Cardiac fibroblast (primary cell): ENCODE results near the gene SAT2.

Experiments used
- DNase-seq, 2 donors: peaks; one replicate each; pipeline versions ENCODE4 v3.0.0 to v3.0.0-alpha.2; 2010; ENCODE audit warnings: low read depth in 2 of 2
- H3K4me3 ChIP-seq, 2 donors: replicated peaks in 1 of 2; 1 replicate in 1 of 2; 2 replicates in 1 of 2; pipeline ENCODE4 v1.5.1; 2011; ENCODE audit warnings: low read depth in 2 of 2, low read length in 2 of 2, mild to moderate bottlenecking in 2 of 2, moderate library complexity in 1 of 2
- TF ChIP-seq, protein P1 (sequence below): IDR thresholded peaks from one replicate; pipeline ENCODE4 v1.5.1; 2011; ENCODE audit warnings: low read depth, mild to moderate bottlenecking, low read length, inconsistent platforms

SAT2 gene

DNA sequence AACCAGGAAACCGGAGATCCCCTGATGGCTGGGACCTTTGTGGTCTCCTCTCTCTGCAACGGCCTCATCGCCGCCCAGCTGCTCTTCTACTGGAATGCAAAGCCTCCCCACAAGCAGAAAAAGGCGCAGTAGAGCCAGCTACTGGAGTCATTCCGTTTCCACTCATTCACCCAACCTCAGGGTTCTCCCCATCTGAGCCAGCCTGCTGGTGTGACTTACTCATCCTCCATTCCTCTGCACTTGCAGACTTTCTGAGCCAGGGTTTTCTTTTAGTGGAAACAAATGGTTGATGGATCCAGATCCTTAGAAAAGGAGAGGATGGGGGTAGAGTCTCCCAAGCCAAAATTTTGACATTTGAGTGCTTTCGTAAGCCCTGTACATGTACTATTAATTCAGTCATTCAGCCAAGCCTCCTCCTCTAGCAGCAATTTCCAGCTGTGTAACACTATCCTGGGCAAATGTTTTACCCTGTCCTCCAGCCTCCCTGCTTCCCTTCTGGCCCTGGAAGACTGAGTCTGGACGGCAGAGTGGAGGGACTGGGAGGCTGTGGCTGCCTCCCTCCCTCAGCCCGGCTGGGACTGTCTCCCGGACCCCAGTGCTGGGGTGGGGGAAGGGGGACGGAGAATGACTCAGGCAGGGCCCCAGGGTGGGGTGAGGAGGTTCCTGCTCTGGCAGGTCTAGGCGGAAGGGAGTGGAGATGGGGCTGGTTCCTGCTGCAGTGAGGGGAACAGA is 40.0 kb downstream of the SAT2 start:
- H3K4me3 ChIP-seq, result peak overlapping the region in 1 of 2 donors; percentile 9

DNA sequence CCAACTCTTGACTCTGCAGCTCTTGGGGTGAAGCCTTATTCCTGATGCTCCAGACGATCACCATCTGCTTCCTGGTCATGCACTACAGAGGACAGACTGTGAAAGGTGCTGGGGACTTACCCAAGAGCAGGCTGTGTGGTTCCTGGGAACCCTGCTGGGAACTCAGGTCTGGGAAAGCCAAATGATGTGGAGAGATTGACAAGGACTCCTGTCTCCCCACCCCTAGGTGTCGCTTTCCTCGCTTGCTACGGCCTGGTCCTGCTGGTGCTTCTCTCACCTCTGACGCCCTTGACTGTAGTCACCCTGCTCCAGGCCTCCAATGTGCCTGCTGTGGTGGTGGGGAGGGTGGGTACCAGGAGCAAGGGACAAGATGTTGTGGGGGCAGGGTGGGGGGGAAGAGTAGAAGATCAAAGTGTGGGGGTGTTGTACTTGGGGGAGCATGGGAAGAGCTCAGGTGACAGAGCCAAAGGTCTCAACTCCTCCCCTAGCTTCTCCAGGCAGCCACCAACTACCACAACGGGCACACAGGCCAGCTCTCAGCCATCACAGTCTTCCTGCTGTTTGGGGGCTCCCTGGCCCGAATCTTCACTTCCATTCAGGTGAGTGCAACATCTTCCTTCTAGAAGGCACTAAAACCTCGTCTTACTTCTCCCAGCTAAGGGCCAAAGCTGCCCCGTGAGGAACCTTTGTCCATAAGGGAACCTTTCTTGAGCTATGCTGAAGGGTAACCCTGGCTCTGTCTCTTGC is 40.8 kb downstream of the SAT2 start:
- TF ChIP-seq, protein P1, sequence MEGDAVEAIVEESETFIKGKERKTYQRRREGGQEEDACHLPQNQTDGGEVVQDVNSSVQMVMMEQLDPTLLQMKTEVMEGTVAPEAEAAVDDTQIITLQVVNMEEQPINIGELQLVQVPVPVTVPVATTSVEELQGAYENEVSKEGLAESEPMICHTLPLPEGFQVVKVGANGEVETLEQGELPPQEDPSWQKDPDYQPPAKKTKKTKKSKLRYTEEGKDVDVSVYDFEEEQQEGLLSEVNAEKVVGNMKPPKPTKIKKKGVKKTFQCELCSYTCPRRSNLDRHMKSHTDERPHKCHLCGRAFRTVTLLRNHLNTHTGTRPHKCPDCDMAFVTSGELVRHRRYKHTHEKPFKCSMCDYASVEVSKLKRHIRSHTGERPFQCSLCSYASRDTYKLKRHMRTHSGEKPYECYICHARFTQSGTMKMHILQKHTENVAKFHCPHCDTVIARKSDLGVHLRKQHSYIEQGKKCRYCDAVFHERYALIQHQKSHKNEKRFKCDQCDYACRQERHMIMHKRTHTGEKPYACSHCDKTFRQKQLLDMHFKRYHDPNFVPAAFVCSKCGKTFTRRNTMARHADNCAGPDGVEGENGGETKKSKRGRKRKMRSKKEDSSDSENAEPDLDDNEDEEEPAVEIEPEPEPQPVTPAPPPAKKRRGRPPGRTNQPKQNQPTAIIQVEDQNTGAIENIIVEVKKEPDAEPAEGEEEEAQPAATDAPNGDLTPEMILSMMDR, result peak; percentile 6
- no peak overlapping the region for H3K4me3 ChIP-seq
- DNase-seq, result no peak

More for the DNA sequence above, 40.0 kb downstream of the SAT2 start:
- DNase-seq, result peak; percentile 60 to 88
- TF ChIP-seq, protein P1, result peak; percentile 9

DNA sequence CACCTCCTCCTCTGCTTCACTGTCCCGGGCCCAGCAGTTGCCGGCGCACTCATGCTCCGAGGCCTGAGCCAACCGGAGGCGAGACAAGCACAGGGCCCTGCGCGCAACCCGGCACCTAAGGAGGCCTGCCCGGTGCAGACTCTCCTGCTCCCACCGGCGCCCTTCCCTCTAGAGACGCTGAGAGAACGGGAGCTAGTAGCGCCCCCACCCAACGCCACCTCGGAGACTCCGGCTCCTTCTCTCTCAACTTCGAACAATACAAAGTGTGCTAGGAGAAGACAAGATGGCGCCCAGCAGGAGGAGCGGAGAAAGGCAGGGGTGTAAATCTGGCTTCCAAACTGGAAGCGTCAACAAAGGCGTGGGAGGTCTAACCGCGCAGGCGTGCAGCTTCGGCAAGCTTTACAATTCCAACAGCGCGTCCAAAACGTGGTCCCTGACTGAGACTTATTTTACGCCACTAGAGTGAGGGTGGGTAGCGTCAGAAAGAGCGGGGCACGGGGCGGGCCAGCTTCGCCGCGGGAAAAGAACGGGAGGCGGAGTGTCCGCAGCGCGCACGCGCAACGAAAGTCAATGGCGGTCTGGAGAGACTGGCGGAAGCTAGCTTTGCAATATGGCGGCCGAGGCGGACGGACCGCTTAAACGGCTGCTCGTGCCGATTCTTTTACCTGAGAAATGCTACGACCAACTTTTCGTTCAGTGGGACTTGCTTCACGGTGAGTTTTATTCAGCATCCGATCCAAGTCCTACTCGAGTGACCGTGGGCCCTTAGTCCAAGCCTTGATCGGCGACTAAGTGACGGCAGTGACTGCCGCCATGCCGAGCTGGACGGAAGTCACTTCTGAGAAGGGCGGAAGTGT is 44.1 kb downstream of the SAT2 start, which contains the start of gene MPDU1:
Gene MPDU1, plus strand, starts transcription at position 600 of the 857 bp plus-strand sequence. Its CDS starts 11 bp downstream, at position 611.
- TF ChIP-seq, protein P1, result no peak
- H3K4me3 ChIP-seq, result peak within 1 kb of the TSS; percentile 69 to 85
- DNase-seq, result peak; percentile 98 to 99

DNA sequence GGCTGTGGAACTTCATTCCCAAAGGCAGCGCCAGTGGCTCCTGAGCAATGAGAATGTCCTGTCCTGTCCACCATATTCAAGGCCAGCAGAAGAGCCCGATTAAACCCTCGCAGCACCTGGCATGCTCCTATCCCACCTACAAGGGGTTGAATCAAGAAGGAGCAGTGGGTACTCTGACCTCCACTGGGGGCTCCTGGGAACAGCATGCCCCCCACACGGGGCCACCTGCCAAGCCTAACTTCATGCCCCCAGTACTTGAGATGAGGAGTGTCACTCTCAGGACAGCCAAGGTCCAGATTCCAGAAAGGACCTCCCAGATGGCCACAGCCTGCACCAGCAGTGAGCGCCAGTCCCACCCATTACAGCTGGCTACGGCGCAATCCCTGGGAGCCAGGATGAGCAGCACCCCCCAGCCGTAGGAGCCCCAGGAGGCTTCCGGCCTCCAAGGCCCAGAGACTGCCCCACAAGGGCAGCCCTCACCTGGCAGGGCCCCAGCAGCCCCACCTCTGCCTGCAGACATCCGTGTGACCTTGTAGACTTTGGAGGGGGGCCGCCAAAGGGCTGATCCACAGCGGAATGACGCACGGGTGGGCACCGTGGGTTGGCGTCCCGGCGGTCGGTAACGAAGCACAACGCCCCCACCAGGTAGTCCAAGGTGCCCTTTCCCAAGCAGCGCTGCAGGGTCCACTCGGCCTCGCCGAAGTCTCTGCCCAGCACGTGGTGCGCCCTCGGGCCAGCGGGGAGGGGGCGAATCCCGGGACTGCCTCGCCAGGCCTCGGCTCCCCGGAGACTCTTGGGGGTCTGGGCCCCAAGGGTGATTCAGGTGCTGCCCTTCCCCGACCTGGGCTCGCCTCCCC is 45.0 kb downstream of the SAT2 start:
- peak overlapping the region; percentile 69 to 85 for H3K4me3 ChIP-seq
- TF ChIP-seq, protein P1, result no peak
- DNase-seq, result no peak

DNA sequence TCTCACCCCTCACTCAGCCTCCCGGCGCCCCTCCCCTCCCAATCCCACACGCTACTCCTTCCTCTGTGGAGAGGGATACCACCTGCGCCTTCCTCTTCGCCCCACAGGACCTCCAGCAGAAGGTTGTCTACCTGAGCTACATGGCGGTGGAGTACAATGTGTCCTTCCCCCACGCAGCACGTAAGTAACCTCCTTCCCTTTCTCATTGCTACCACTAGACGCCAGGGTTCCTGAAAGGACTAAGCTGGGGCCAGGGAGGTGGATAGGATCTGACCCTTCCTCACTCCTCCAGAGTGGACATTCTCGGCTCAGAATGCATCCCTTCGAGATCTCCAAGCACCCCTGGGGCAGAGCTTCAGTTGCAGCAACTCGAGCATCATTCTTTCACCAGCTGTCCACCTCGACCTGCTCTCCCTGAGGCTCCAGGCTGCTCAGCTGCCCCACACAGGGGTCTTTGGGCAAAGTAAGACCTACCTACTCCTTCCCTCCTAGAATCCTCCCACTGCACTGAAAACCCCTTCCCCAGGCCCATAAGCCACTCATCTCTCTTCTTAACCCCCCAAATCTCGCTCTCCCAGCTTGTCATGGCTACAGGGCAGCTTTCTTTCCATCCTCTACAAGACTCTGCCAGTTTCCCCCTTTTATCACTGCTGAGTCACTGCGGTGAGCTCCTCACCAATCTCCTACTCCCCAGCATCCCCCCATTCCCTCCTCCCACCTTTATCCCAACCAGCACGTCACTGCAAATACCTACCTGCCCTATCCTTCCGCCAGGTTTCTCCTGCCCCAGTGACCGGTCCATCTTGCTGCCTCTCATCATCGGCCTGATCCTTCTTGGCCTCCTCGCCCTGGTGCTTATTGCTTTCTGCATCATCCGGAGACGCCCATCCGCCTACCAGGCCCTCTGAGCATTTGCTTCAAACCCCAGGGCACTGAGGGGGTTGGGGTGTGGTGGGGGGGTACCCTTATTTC is 46.7 kb downstream of the SAT2 start:
- no peak overlapping the region for H3K4me3 ChIP-seq

More for the DNA sequence above, 46.7 kb downstream of the SAT2 start:
- no peak for DNase-seq
- TF ChIP-seq, protein P1, result no peak
